ENCODE measurements around the gene AMBRA1. TPM values are rescaled to one million over a fixed set of nuclear protein-coding genes. Genes with fewer than 3 reads are reported as not detected.
A peak's percentile ranks its signal among the peaks of the same experiment; 100 is the strongest.

Gene AMBRA1
- total RNA-seq, 1 donor from 2014 or later: 45.8 TPM

DNA sequence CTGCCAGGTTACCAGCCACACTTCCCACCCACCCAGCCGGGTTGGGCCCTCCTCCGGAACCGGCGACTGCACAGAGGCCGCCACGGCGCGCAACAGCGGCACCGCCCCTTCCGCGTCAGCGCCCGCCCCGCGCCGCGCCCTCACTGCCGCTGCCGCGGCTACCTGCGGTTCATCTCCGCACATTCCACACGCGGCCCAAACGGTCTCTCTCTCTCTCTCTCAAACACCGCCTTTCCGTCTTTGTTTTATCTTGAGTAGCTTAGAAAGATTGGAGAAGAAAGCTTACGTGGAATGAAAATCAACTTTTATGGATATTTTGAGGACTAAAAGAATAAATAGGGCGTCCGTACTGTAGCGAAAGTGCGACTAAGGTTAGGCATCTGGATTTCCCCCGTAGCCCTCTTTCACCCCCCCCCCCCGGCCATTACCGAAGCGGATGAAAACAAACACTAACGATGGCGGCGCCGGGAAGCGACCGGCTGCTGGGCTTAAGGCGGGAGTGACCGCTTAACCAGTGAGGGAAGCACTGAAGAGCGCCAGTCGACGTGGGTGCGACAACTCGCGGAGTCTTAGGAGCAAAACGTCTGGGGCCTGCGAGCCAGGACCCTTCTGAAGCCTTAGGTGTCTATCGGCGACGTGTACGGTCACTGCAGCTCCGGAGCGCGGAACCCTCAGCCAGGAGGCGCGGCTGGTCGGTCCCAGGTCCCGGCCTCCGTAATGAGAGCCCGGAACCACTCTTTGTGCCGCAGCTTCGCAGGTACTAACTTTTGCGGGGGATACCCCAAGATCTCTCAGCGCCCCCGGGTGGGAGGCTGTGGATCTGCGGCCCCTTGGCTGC is 23.5 kb upstream of the AMBRA1 start, which contains the start of the genes ATG13 and HARBI1:
TSS of gene ATG13 (plus strand) at position 420 of the 838 bp plus-strand sequence. CDS start 26,739 bp downstream, outside the sequence.
TSS of gene HARBI1 (minus strand) at position 94 of the 838 bp plus-strand sequence. CDS start 990 bp downstream, outside the sequence.
- H3K9me3 Mint-ChIP-seq: no peaks in the 10 kb centered on the region
- DNase-seq (ENCODE audit: low read depth, low spot score): peak; percentile 75
- H3K27me3 Mint-ChIP-seq (ENCODE audit: low read depth): no peaks in the 10 kb centered on the region
- H3K36me3 Mint-ChIP-seq (ENCODE audit: low read depth): no peaks in the 10 kb centered on the region
- TF ChIP-seq, protein P1, sequence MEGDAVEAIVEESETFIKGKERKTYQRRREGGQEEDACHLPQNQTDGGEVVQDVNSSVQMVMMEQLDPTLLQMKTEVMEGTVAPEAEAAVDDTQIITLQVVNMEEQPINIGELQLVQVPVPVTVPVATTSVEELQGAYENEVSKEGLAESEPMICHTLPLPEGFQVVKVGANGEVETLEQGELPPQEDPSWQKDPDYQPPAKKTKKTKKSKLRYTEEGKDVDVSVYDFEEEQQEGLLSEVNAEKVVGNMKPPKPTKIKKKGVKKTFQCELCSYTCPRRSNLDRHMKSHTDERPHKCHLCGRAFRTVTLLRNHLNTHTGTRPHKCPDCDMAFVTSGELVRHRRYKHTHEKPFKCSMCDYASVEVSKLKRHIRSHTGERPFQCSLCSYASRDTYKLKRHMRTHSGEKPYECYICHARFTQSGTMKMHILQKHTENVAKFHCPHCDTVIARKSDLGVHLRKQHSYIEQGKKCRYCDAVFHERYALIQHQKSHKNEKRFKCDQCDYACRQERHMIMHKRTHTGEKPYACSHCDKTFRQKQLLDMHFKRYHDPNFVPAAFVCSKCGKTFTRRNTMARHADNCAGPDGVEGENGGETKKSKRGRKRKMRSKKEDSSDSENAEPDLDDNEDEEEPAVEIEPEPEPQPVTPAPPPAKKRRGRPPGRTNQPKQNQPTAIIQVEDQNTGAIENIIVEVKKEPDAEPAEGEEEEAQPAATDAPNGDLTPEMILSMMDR (conservative IDR thresholded peaks at IDR 0.05): peak; percentile 75
- peaks cover 24% of the 10 kb centered on the region for H3K4me1 Mint-ChIP-seq
- peak within 1 kb of the TSS; percentile 94 for H3K4me3 Mint-ChIP-seq
- H3K27ac Mint-ChIP-seq (ENCODE audit: unreplicated experiment): peak within 1 kb of the TSS; percentile 100

GRCh38 chr11:46616551-46617133 is 22.8 kb upstream of the AMBRA1 start:
- Mint-ChIP-seq H3K4me1 (peaks cover 24% of the 10 kb centered on the region), H3K9me3 (no peaks in the 10 kb centered on the region), H3K27ac (ENCODE audit: unreplicated experiment) (peak overlapping the region; percentile 89), H3K4me3 (peak overlapping the region; percentile 94), H3K27me3 (ENCODE audit: low read depth) (no peaks in the 10 kb centered on the region), H3K36me3 (ENCODE audit: low read depth) (no peaks in the 10 kb centered on the region)
- TF ChIP-seq, protein P1 (conservative IDR thresholded peaks at IDR 0.05): no peak
- DNase-seq (ENCODE audit: low read depth, low spot score): no peak

GRCh38 chr11:46615756-46616155 is 21.9 kb upstream of the AMBRA1 start:
- H3K36me3 Mint-ChIP-seq (ENCODE audit: low read depth): no peaks in the 10 kb centered on the region
- H3K4me3 Mint-ChIP-seq: peak overlapping the region; percentile 94
- no peaks in the 10 kb centered on the region for H3K9me3 Mint-ChIP-seq
- H3K27me3 Mint-ChIP-seq (ENCODE audit: low read depth): no peaks in the 10 kb centered on the region
- DNase-seq (ENCODE audit: low read depth, low spot score): no peak
- TF ChIP-seq, protein P1 (conservative IDR thresholded peaks at IDR 0.05): no peak
- no peak overlapping the region for H3K27ac Mint-ChIP-seq (ENCODE audit: unreplicated experiment)
- peaks cover 24% of the 10 kb centered on the region for H3K4me1 Mint-ChIP-seq

DNA sequence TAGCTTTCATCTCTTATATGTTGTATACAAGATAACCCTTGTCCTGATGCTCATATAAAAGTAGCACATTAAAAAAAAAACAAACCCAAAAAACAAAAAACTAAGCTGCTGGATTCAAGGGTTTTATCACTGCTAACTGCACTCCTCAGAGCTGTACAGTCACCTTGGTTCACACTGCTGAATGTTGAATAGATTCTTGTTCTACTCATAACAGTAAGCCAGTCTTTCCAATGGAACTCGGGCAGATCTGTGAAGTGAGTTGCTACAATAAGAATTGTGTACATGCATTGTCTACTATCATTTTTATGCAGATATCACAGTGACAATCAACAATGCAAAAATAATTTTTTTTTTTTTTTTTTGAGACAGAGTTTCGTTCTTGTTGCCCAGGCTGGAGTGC is 18.5 kb upstream of the AMBRA1 start:
- Mint-ChIP-seq H3K4me3 (no peak overlapping the region), H3K9me3 (no peaks in the 10 kb centered on the region), H3K36me3 (ENCODE audit: low read depth) (no peaks in the 10 kb centered on the region), H3K27me3 (ENCODE audit: low read depth) (no peaks in the 10 kb centered on the region), H3K4me1 (peaks cover 8% of the 10 kb centered on the region), H3K27ac (ENCODE audit: unreplicated experiment) (no peak overlapping the region)
- DNase-seq (ENCODE audit: low read depth, low spot score): no peak
- TF ChIP-seq, protein P1 (conservative IDR thresholded peaks at IDR 0.05): no peak

GRCh38 chr11:46611526-46612304 is 17.9 kb upstream of the AMBRA1 start:
- TF ChIP-seq, protein P1 (conservative IDR thresholded peaks at IDR 0.05): no peak
- no peaks in the 10 kb centered on the region for H3K9me3 Mint-ChIP-seq
- peak overlapping the region; percentile 10 for H3K4me3 Mint-ChIP-seq
- DNase-seq (ENCODE audit: low read depth, low spot score): no peak
- H3K27ac Mint-ChIP-seq (ENCODE audit: unreplicated experiment): no peak overlapping the region
- no peaks in the 10 kb centered on the region for H3K27me3 Mint-ChIP-seq (ENCODE audit: low read depth)
- H3K4me1 Mint-ChIP-seq: peaks cover 6% of the 10 kb centered on the region
- no peaks in the 10 kb centered on the region for H3K36me3 Mint-ChIP-seq (ENCODE audit: low read depth)

Data from neural crest cell (in vitro differentiated cells).